MM.1S (cell line): ENCODE results near the gene F8.

ENCODE experiments used
- DNase-seq: peaks from one replicate; pipeline ENCODE4 v3.0.0-alpha.2; 2015
- H2AFZ ChIP-seq: fragments of 300-600 bp; sonication (generic); 2 replicates; pipeline ENCODE4 v1.6.0; 2016; ENCODE audit warnings: antibody characterized with exemption, low read length
- H3F3A ChIP-seq: fragments of 300-600 bp; sonication (generic); 2 replicates; pipeline ENCODE4 v1.6.1; 2016; ENCODE audit warnings: mild to moderate bottlenecking, antibody characterized with exemption, low read length, moderate library complexity, mixed read lengths; ENCODE audit not compliant: insufficient read depth
- H3K27ac ChIP-seq: fragments of 300-600 bp; sonication (generic); 2 replicates; pipeline ENCODE4 v1.5.1; 2016; ENCODE audit warnings: mild to moderate bottlenecking, low read length
- H3K27me3 ChIP-seq: fragments of 300-600 bp; sonication (generic); replicated peaks from 2 replicates; pipeline ENCODE4 v1.6.0; 2016; ENCODE audit warnings: low read length; ENCODE audit not compliant: insufficient read depth
- H3K36me3 ChIP-seq: fragments of 300-600 bp; sonication (generic); replicated peaks from 2 replicates; pipeline ENCODE4 v1.6.1; 2016; ENCODE audit warnings: mild to moderate bottlenecking, low read length, mixed read lengths; ENCODE audit not compliant: insufficient read depth
- H3K4me1 ChIP-seq: fragments of 300-600 bp; sonication (generic); 2 replicates; pipeline ENCODE4 v1.6.1; 2016; ENCODE audit warnings: low read length, mixed read lengths
- H3K4me2 ChIP-seq: fragments of 300-600 bp; sonication (generic); 2 replicates; pipeline ENCODE4 v1.6.0; 2016; ENCODE audit warnings: low read depth, low read length
- H3K4me3 ChIP-seq: fragments of 300-600 bp; sonication (generic); 2 replicates; pipeline ENCODE4 v1.5.1; 2016; ENCODE audit warnings: low read length, mixed read lengths
- H3K79me2 ChIP-seq: fragments of 300-600 bp; sonication (generic); 2 replicates; pipeline ENCODE4 v1.6.1; 2016; ENCODE audit warnings: mixed run types, low read length, mixed read lengths
- H3K9ac ChIP-seq: fragments of 300-600 bp; sonication (generic); 2 replicates; pipeline ENCODE4 v1.6.1; 2016; ENCODE audit warnings: low read length, mixed read lengths
- H3K9me2 ChIP-seq: fragments of 300-600 bp; sonication (generic); replicated peaks from 2 replicates; pipeline ENCODE4 v1.6.1; 2016; ENCODE audit warnings: mild to moderate bottlenecking, low read length, mixed read lengths; ENCODE audit not compliant: insufficient read depth
- H3K9me3 ChIP-seq: fragments of 300-600 bp; sonication (generic); replicated peaks from 2 replicates; pipeline ENCODE4 v1.6.1; 2016; ENCODE audit warnings: mild to moderate bottlenecking, low read length, mixed read lengths; ENCODE audit not compliant: insufficient read depth
- H4K20me1 ChIP-seq: fragments of 300-600 bp; sonication (generic); 2 replicates; pipeline ENCODE4 v1.6.1; 2016; ENCODE audit warnings: mild to moderate bottlenecking, low read length, moderate library complexity, mixed read lengths; ENCODE audit not compliant: insufficient read depth
- EZH2 ChIP-seq: fragments of 300-600 bp; sonication (generic); optimal IDR thresholded peaks from 2 replicates; pipeline ENCODE3; 2017; ENCODE audit warnings: low read depth, mild to moderate bottlenecking, antibody characterized with exemption, low read length, mixed read lengths
- EZH2phosphoT487 ChIP-seq: fragments of 300-600 bp; sonication (generic); IDR thresholded peaks from 2 replicates; pipeline ENCODE4 v1.6.1; 2018; ENCODE audit warnings: antibody characterized with exemption, low read length
- TF ChIP-seq, protein P1 (sequence below): fragments of 300-600 bp; sonication (generic); IDR thresholded peaks from 2 replicates; pipeline ENCODE4 v1.5.1; 2016; ENCODE audit warnings: antibody characterized with exemption, low read length, mixed read lengths

Gene F8

DNA sequence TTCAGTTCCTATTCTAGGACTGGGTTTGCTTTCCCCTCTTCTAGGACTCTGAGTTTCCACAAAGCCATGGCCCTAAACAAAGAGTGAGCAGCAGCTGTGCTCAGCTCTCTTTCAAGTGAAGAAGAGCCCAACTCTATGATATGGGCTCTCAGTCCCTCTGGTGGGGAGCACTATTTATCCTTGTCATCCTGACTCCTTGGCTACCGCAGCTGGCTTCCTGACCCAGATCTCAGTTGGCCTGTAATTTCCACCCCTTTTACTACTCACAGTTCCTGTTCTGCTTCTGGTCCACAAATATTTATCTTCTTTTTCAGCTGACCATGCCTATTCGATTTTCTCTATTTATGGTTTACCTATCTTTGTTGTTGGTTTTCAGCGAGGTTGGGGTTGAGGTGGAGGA lies 33.8 kb downstream of the F8 start:
- Histone ChIP-seq H3F3A (no peaks in the 10 kb centered on the region), H3K27me3 (peaks cover 14% of the 10 kb centered on the region; the same call in 1 of the 2 replicates), H4K20me1 (no peaks in the 10 kb centered on the region), H3K9me2 (no peaks in the 10 kb centered on the region), H3K9ac (no peak overlapping the region), H3K79me2 (no peaks in the 10 kb centered on the region), H3K9me3 (no peaks in the 10 kb centered on the region), H3K27ac (no peak overlapping the region), H3K4me1 (peaks cover 11% of the 10 kb centered on the region), H3K36me3 (no peaks in the 10 kb centered on the region), H2AFZ (no peak overlapping the region), H3K4me2 (no peak overlapping the region), H3K4me3 (no peak overlapping the region)
- DNase-seq = no peak
- no peak for TF ChIP-seq EZH2
- TF ChIP-seq, protein P1, sequence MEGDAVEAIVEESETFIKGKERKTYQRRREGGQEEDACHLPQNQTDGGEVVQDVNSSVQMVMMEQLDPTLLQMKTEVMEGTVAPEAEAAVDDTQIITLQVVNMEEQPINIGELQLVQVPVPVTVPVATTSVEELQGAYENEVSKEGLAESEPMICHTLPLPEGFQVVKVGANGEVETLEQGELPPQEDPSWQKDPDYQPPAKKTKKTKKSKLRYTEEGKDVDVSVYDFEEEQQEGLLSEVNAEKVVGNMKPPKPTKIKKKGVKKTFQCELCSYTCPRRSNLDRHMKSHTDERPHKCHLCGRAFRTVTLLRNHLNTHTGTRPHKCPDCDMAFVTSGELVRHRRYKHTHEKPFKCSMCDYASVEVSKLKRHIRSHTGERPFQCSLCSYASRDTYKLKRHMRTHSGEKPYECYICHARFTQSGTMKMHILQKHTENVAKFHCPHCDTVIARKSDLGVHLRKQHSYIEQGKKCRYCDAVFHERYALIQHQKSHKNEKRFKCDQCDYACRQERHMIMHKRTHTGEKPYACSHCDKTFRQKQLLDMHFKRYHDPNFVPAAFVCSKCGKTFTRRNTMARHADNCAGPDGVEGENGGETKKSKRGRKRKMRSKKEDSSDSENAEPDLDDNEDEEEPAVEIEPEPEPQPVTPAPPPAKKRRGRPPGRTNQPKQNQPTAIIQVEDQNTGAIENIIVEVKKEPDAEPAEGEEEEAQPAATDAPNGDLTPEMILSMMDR = no peak
- no peak for TF ChIP-seq EZH2phosphoT487

DNA sequence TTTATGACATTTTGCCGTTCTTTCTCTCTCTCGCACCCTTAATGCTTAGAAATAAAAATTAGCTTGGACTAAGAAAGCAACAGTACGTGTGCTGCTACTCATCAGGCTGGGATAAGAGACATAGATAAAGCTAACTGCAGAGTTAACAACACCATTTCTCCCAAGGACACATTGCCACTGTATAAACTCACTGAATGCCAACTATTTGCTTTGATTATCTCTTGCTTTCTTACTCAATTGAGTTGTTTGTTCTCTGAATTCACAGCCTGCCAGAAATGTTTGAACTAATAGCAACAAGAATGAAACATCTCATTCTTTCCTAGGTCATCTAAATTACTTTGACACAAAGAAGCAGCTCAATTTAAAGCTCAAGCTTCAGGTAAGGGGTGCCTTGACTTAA lies 34.6 kb downstream of the F8 start:
- H3K36me3 ChIP-seq = no peaks in the 10 kb centered on the region
- no peak overlapping the region for H3K4me3 ChIP-seq
- no peaks in the 10 kb centered on the region for H3K79me2 ChIP-seq
- H2AFZ ChIP-seq = no peak overlapping the region
- no peaks in the 10 kb centered on the region for H3K9me2 ChIP-seq
- TF ChIP-seq, protein P1 = no peak
- no peak for TF ChIP-seq EZH2
- TF ChIP-seq EZH2phosphoT487 = no peak
- H3K9ac ChIP-seq = no peak overlapping the region
- DNase-seq = no peak
- H4K20me1 ChIP-seq = no peaks in the 10 kb centered on the region
- peaks cover 11% of the 10 kb centered on the region for H3K4me1 ChIP-seq
- H3F3A ChIP-seq = no peaks in the 10 kb centered on the region
- H3K4me2 ChIP-seq = no peak overlapping the region
- no peak overlapping the region for H3K27ac ChIP-seq
- H3K27me3 ChIP-seq = peaks cover 14% of the 10 kb centered on the region; the same call in 1 of the 2 replicates
- no peaks in the 10 kb centered on the region for H3K9me3 ChIP-seq

DNA sequence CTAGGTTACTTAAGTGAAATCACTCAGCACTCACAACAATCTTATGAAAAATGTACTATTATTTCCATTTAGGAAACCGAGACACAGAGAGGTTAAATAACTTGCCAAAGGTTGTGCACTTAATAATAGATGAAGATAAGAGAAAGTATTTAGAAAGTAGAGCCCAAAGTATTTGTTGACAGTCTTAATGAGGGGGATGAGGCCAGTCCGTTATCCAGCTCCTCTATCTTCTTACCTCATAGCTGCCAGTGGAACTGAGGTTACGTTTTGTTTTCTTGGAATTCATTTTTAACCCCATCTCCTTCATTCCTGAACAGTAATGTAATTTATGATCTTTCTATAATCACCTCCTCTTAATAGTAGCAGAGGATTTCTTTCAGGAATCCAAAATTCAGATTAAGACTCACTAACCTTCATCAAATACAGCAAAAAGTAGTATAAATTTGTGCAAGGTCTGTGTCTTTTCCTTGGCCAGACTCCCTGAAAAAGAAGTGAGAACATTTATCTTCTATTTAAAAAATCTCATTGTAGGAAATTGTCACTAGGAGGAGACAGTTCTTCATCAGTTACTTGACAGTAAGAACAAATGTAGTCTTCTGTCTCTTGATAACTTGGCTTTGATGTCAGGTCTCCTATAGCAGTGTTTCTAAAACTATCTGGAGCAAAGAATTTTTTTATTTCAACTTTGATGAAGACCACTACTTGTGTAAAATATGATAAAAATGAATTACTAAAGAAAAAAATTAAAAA lies 35.5 kb downstream of the F8 start:
- DNase-seq = no peak
- no peak overlapping the region for H2AFZ ChIP-seq
- TF ChIP-seq EZH2 (no peak), EZH2phosphoT487 (no peak)
- TF ChIP-seq, protein P1 = no peak

More for the DNA sequence above, 35.5 kb downstream of the F8 start:
- H3K9me3 ChIP-seq = no peaks in the 10 kb centered on the region
- H3K27me3 ChIP-seq = peaks cover 14% of the 10 kb centered on the region; the same call in 1 of the 2 replicates
- H3K36me3 ChIP-seq = no peaks in the 10 kb centered on the region
- no peak overlapping the region for H3K4me2 ChIP-seq
- no peaks in the 10 kb centered on the region for H4K20me1 ChIP-seq
- no peaks in the 10 kb centered on the region for H3K9me2 ChIP-seq
- no peaks in the 10 kb centered on the region for H3K79me2 ChIP-seq
- H3F3A ChIP-seq = no peaks in the 10 kb centered on the region
- H3K27ac ChIP-seq = no peak overlapping the region
- no peak overlapping the region for H3K4me3 ChIP-seq
- no peak overlapping the region for H3K9ac ChIP-seq
- H3K4me1 ChIP-seq = peaks cover 11% of the 10 kb centered on the region
